ENCODE measurements around the gene YDJC. TPM values are rescaled to one million over a fixed set of nuclear protein-coding genes. Genes with fewer than 3 reads are reported as not detected.
A peak's percentile ranks its signal among the peaks of the same experiment; 100 is the strongest.
"Not testable (repeated sequence)": the region's sequence is repeated elsewhere in the genome, so short reads cannot be mapped to it uniquely, and the experiment has no call there.

The YDJC gene, protein sequence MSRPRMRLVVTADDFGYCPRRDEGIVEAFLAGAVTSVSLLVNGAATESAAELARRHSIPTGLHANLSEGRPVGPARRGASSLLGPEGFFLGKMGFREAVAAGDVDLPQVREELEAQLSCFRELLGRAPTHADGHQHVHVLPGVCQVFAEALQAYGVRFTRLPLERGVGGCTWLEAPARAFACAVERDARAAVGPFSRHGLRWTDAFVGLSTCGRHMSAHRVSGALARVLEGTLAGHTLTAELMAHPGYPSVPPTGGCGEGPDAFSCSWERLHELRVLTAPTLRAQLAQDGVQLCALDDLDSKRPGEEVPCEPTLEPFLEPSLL
- total RNA-seq, result 12.3 and 13.5 TPM in 2 replicates

DNA sequence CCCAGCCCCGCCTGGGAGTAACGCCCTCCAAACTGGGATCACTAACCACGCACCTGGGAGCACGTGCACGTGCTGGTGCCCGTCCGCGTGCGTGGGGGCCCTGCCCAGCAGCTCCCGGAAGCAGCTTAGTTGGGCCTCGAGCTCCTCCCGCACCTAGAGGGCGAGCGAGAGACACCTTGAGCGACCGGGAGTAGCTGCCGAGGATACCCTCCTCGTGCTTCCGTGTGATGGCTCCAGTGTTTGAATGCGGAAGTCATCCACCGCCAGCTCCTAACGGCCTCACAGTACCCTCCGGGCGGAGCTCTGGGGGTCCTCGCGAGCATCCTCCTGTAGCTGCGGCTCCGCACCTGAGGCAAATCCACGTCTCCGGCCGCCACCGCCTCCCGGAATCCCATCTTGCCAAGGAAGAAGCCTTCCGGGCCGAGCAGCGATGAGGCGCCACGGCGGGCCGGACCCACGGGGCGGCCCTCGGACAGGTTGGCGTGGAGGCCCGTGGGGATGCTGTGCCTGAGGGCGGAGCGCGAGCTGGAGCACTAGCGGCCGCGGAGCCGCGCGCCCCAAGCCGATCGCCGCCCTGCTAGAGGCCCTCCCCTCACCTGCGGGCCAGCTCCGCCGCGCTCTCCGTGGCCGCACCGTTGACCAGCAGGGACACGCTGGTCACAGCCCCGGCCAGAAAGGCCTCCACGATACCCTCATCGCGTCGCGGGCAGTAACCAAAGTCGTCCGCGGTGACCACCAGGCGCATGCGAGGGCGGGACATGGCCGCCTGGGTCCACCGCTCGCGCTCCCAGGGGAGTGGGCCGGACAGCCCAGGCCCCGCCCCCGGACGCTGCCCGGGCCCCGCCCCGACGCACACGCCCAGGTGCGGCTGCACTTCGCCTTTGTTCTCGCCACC is at the start of gene YDJC:
YDJC (minus strand) TSS at position 768 of the 895 bp plus-strand sequence; CDS start at position 760, 8 bp downstream.
- DNase-seq (ENCODE audit: low read depth in 2 of 2), result peak; percentile 77 to 93

DNA sequence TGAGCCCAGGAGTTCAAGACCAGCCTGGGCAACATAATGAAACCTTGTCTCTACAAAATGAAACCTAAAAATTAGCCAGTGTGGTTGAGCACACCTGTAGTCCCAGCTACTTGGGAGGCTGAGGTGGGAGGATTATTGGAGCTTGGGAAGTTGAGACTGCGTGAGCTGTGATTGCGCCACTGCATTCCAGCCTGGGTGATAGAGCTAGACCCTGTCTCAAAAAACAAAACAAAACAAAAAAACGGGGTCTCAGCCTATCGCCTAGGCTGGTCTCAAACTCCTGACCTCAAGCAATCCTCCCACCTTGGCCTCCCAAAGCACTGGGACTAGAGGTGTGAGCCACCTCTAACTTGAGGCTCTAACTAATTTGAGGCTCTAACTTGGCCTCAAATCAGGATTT is 49.6 kb upstream of the YDJC start:
- DNase-seq (ENCODE audit: low read depth in 2 of 2), result no peak

DNA sequence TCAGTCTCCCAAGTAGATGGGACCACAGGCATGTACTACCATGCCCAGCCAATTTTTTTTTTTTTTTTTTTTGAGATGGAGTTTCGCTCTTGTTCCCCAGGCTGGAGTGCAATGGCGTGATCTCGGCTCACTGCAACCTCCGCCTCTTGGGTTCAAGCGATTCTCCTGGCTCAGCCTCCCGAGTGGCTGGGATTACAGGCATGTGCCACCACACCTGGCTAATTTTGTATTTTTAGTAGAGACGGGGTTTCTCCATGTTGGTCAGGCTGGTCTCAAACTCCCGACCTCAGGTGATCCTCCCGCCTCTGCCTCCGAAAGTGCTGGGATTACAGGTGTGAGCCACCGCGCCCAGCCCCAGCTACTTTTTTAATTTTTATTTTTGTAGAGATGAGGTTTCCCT is 49.0 kb upstream of the YDJC start:
- not testable (repeated sequence) for DNase-seq (ENCODE audit: low read depth in 2 of 2)

DNA sequence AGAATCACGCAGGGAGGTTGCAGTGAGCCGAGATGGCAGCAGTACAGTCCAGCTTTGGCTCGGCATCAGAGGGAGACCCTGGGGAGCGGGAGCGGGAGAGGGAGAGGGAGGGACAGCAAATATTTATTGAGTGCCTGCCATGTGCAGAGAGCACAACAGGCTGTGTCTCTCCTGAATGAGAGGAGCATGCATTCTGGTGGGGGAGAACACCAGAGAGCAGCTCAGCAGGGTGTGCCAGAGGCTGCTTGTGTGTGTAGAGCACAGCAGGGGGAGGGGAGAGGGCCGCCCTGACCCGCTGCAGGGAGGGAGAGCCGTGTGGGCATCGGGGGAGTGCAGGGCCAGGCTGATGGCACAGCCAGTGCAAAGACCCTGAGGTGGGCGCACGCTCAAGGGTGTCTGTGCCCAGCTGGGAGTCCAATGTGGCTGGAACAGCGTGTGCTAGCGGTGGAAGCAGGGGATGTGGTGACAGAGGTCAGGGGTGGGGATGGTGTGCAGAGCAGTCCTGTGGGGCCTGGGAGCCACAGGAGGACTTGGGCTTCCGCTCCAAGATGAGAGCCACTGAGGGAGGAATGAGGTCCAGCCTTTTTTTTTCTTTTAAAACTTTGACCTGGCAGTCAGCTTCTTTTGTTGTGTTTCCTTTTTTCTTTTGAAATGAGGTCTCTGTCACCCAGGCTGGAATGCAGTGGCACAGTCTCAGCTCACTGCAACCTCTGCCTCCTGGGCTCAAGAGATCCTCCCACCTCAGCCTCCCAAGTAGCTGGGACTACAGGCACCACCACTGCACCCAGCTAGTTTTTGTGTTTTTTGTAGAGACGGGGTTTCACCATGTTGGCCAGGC is 48.0 kb upstream of the YDJC start:
- DNase-seq (ENCODE audit: low read depth in 2 of 2), result no peak

DNA sequence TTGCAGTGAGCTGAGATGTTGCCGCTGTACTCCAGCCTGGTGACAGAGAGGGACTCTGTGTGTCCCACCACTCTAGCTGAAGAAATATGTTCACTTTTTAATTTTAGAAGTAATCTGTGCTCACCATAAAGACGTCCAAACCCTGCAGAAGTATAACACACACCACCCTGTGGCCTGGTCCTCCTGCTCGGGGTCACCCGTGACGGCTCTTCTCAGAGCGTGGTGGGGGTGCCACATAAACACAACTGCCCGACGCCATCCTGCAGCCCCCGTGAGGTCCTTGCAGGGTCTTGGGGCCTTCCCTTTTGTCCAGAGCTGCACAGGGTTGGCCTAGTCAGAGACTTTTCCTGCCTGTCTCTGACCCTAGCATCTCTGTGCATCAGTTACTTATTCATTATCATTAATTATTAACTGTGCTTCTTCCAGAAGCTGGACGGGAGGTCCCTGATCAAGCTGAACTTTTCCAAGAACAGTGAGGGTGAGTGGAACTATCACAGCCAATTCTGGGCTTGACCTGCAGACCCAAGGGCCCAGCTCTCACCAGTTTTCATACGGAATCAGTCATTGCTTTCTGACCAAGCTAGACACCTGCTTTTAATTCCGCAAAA is 44.9 kb upstream of the YDJC start:
- DNase-seq (ENCODE audit: low read depth in 2 of 2), result no peak

DNA sequence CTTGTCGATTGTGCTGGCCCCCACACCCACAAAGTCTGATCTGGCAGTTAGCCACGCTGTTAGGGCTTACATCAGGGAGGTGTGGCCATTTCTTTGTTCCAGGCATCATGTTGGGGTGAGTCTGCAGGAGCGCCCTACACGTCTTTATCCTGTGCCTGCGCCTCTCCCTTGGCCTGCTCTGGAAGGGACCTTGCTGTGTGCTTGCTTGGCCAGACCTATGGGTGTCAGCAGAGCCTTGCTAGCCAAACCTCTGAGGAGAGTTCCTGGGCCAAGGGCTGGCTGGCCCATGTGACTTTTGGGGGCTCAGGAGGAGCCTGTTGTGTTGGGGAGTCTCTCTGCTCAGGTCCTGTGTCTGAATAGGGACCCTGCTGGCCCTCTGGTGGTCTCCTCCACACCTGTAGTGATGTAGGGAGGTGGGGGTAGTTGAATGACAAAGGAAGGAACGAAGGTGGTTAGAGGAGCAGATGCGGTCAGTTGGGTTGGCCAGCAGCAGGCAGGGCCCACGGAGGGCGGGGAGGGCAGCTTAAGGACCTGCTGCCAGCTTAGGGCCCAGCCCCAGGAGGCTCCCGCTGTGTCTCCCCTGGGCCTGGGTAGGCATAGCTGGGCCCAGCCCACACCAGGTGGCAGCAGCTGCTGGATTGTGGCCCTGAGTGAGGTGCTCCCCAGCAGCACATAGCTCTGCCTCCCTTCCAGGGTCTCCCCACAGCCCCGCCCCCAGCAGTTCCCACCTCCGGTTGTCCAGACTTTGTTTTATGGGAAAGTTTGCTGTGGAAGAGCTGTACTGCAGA is 43.9 kb upstream of the YDJC start:
- no peak for DNase-seq (ENCODE audit: low read depth in 2 of 2)

DNA sequence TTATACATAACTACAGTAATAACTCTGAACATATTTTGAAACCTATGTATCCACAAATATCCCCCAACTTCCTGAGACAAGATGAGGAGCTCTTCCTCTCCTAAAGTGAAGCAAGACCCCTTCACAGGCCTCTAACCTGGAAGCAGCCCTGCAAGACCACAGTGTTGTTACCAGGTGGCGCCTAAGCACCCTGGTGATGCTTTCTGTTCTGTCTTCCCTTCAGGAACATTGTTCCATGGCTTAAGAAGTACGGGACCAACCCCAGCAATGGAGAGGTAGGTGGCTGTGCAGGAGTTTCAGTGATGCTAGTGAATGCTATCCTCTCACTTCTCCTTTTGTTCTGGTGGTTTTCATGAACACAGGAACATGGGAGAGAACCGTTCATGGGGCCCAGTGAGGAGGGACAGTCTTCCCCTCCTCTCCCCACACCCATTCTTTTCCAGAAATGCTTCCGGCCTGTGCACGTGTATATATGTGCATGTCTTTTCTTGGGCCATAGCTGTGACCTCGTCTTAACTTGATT is 42.3 kb upstream of the YDJC start:
- no peak for DNase-seq (ENCODE audit: low read depth in 2 of 2)

DNA sequence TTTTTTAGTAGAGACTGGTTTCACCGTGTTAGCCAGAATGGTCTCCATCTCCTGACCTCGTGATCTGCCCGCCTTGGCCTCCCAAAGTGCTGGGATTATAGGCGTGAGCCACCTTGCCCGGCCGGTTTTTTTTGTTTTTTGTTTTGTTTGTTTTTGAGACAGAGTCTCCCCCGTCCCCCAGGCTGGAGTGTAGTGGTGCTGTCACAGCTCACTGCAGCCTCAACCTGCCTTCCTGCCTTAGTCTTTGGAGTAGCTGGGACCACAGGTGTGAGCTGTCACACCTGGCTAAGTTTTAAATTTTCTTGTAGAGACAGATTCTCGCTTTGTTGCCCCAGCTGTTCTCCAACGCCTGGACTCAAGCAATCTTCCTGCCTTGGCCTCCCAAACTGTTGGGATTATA is 39.2 kb upstream of the YDJC start:
- no peak for DNase-seq (ENCODE audit: low read depth in 2 of 2)

DNA sequence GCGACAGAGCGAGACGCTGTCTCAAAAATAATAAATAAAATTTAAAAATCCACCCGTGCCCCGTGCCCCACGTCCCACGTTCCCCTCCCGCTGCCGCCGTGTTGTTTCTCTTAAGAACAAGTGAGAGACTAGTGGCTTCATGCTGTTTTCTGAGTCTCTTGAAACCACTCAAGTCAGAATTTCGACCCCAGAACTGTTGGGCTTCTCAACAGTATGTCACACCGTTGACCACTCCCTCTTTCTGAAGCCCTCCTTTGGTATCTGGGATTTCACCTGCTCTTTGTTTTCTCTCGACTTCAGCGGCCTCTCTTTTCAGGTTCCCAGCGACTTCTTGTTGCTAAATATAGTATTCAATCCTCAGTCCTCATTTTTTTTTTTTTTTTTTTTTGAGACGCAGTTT is 37.0 kb upstream of the YDJC start:
- no peak for DNase-seq (ENCODE audit: low read depth in 2 of 2)

DNA sequence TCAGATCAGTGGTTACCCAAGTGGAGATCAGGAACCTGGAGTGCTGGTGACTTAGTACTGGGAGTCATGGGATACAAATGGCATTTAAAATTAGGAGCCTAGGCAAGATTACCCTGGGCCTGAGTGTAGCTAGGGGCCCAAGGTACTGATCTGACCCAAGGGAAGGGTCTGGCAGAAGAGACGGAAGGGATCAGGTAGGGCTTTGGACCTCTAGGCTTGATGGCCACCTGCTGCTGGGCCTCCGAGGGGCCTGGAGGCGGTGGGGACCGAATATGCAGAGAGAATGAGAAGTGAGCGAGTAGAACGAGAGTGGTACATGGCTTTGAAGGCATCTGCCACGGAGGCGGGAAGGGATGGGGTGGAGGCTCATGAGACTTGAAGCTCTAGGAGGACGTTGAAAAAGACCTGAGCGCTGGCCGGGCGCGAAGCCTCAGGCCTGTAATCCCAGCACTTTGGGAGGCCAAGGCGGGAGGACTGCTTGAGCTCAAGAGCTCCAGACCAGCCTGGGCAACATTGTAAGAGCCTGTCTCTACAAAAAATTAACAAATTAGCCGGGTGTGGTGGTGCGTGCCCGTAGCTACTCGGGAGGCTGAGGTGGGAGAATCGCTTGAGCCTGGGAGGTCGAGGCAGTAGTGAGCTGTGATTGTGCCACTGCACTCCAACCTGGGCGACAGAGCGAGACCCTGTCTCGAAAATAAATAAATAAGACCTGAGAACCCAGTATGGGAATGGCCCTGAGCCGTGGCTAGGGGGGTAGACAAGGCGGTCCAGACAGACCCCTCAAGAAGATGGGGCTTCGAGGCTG is 35.4 kb upstream of the YDJC start:
- DNase-seq (ENCODE audit: low read depth in 2 of 2), result no peak

DNA sequence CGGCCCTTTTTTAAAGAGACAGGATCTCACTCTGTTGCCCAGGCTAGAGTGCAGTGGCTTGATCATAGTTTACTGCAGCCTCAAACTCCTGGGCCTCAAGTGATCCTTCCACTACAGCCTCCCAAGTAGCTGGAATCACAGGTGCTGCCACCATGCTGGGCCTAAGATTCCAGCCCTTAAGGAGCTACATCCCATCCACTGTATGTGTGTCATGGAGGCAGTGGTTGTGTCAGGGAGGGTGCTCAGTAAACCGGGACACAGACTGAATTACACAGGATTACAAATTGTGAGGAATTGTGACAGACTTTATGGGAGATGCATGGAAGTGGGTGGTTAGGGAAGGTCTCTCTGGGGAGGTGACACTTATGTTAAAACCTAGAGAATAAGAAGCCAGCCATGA is 33.9 kb upstream of the YDJC start:
- no peak for DNase-seq (ENCODE audit: low read depth in 2 of 2)

DNA sequence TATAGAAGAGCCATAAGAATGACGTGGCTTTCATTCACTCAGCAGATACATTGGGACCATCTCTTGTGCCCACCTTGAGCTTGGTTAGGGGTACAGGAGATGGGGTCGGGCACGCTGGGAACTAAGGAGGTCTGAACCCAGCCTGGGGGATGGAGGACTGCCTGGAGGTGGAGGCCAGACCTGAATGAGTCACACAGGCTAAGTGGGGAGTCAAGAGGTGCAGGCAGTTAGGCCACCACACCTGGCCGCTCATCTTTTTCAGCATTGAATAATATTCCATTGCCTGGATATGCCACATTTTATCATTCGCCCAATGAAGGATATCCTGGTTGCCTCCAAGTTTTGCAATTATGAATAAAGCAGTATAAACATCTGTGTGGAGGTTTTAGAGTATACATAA is 32.2 kb upstream of the YDJC start:
- DNase-seq (ENCODE audit: low read depth in 2 of 2), result no peak

DNA sequence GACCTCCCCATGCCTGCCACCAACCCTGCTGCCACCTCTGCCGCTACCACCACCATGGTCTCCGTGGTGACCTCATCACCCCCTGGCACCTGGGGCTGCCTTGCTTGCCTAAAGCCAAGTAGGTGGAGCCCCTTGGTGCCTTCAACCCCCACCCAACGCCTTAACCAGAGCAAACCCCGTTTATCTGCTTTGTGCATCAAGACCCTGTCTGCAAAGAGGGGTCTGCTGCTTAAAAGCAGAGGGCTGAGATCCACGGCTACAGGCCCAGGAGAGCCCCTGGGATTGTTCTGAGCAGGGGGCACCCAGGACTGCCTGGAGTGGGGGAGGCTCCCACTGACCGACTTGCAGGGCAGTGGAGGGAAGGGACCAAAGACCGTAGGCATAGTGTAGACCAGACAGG is 31.1 kb upstream of the YDJC start:
- no peak for DNase-seq (ENCODE audit: low read depth in 2 of 2)

DNA sequence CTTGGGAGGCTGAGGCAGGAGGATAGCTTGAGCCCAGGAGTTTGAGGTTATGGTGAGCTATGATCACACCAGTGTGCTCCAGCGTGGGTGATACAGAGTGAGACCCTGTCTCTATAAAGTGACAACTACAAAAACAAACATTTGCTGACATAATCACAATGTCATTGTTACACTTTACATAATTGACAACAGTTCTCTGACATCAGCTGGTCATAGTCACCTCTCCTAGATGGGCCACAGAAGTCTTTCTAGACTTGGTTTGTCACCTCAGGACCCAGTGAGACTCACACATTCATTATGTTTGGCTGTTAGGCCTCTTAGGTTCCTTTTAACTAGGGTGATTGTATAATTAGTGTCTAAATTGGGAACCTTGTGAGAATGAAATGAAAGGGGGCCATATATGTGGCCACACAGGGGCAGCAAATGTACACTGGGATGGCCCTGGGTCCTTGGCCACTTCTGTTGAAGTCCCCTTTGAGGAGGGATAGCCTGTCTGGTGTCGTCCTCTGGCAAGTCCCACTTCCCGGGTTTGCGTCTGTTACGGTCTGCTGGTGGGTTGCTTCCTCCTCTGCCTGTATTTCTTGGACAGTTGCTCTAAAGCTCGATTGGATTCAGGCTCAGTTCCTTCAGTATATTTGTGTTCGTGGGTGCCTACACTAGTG is 30.2 kb upstream of the YDJC start:
- DNase-seq (ENCODE audit: low read depth in 2 of 2), result no peak

DNA sequence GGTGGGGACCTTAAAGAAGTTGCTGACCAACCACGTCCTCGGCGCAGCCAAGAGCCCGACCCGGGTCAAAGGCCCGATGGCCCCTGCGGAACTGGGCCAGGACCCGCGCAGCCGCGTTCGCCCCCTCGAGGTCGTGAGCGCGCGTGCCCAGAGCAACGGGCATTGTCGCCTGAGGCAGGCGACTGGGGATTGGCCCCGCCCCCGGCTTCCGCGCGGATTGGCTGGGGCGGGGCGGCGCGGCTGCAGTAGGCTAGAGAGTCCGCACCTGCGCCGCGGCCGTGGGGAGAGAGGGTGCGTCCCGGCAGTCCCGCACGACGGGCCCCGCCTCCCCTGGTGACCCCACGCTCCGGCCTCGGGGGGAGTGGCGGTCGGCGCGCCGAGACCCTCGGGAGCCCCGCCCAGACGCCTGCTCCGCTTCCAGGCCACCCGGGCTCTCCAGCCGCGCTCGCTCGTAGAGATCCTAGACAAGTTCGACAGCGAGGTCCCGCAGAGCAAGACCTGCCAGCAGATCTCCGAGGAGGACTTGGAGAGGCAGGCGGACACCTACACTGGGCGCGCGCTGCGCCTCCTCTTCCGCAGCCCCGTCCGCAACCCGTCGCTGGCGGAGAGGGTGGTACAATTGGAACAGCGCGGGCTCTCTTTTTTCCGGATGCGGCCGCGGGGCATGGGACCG is 27.7 kb upstream of the YDJC start:
- peak in 1 of 2 donors; percentile 76 for DNase-seq (ENCODE audit: low read depth in 2 of 2)

DNA sequence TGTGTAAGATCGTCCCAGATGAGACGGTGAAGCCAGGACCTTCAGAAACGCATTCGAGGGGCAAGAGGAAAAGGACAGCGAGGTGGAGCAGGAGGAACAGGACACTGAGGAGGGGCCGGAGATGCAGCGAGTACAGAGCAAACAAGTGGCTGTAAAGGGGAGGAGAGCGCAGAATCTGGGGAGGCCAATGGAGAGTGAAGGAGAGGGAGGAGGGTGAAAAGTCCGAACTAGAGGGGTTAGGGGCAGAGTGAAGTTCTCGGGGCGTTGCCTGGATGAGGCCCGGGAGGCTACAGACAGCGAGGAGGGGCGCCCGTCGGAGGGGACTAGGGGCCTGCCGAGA is 27.2 kb upstream of the YDJC start:
- DNase-seq (ENCODE audit: low read depth in 2 of 2), result no peak

DNA sequence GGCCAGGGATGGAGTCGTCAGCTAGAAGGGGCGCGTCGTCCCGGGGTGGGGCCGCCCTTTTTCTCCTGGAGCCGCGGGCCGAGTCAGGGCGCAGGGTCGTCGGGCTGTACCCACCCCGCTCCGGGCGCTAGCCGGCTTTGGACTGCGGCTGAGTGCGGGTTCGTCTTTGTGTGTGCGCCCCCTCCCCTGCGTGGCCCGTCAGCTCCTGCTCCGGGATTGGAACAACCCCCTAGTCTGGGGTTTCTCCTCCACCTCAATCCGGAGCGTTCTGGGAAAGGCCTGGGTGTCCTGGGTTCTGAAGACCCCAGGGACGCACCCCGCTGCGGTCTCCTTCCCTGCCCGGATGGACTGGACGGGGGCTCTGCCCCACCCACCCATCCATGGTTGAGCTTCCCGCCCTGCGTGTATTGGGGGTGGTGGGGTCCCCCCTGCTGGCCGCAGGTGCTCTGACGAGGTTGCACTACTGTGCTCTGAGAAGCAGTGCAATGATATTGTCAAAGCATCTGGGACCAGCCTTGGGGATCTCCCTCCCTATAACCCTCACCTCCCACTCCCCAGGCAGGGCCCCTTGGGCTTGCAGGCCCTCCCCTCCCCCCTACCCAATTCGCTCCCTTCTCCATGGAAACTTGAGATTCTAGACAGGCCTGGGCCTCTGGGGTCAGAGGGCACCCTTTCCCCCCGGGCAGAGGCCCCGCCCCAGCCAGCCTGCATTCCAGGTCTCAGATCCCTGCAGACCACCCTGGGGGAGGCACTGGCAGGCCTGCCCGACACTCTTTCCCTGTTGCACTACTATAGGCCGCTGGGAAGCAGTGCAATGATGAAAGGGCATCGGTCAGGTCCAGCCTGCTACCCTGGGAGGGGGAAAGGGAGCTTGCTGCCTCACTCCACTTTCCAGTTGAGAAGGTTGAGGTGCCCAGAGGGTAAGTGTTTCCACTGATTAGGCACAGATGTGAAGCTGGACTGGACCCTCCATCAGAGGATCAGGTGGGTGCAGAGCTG is 23.0 kb upstream of the YDJC start:
- DNase-seq (ENCODE audit: low read depth in 2 of 2), result no peak
